NB4 (cell line): ENCODE results near the gene RAD17.

Source experiments
- DNase-seq: peaks from one replicate; pipeline ENCODE4 v3.0.0; 2010; ENCODE audit warnings: low read depth
- H3K4me3 ChIP-seq: one replicate; pipeline ENCODE4 v1.5.1; 2011; ENCODE audit warnings: mild to moderate bottlenecking, low read depth, low read length, moderate library complexity
- CTCF ChIP-seq: IDR thresholded peaks from one replicate; pipeline ENCODE4 v1.5.1; 2012; ENCODE audit warnings: low read depth, low read length
- MAX ChIP-seq: IDR thresholded peaks from 2 replicates; pipeline ENCODE4 v1.6.1; 2011; ENCODE audit warnings: low read depth, low read length
- MYC ChIP-seq: IDR thresholded peaks from 2 replicates; pipeline ENCODE4 v1.6.1; 2011; ENCODE audit warnings: low read depth, low read length
- POLR2A ChIP-seq: IDR thresholded peaks from 2 replicates; pipeline ENCODE4 v1.6.1; 2011; ENCODE audit warnings: mild to moderate bottlenecking; ENCODE audit not compliant: insufficient read length; ENCODE audit errors: extremely low read depth

Gene RAD17

GRCh38 chr5:69372394-69372793, 2.8 kb downstream of the RAD17 start:
- H3K4me3 ChIP-seq: peak overlapping the region; percentile 82
- TF ChIP-seq POLR2A (no peak), MAX (no peak), CTCF (no peak), MYC (no peak)
- no peak for DNase-seq

- no peak for DNase-seq
- H3K4me3 ChIP-seq: no peak overlapping the region
- TF ChIP-seq POLR2A: no peak
- TF ChIP-seq MYC: no peak
- TF ChIP-seq MAX: no peak
- no peak for TF ChIP-seq CTCF
Observed at GRCh38 chr5:69374911-69375446, 5.4 kb downstream of the RAD17 start.

GRCh38 chr5:69378376-69378775, 8.8 kb downstream of the RAD17 start:
- H3K4me3 ChIP-seq: no peak overlapping the region
- TF ChIP-seq MYC: no peak
- no peak for TF ChIP-seq POLR2A
- no peak for TF ChIP-seq MAX
- no peak for TF ChIP-seq CTCF
- DNase-seq: no peak

GRCh38 chr5:69404659-69405330, 35.2 kb downstream of the RAD17 start:
- TF ChIP-seq CTCF (no peak), MYC (no peak), POLR2A (no peak), MAX (no peak)
- no peak for DNase-seq
- H3K4me3 ChIP-seq: no peak overlapping the region

- no peak within 1 kb of the TSS for H3K4me3 ChIP-seq
- TF ChIP-seq MAX: no peak
- TF ChIP-seq POLR2A: no peak
- no peak for TF ChIP-seq MYC
- TF ChIP-seq CTCF: no peak
- no peak for DNase-seq
Observed at GRCh38 chr5:69414885-69415583, 45.4 kb downstream of the RAD17 start, which contains the start of gene MARVELD2. MARVELD2 (plus strand) TSS chr5:69415116; CDS start chr5:69419386, 4,270 bp downstream.
